WTC11 (cell line): ENCODE data around the gene LIMS3. TPM values are rescaled to one million over a fixed set of nuclear protein-coding genes. Genes with fewer than 3 reads are reported as not detected.
"Not testable (repeated sequence)": the region's sequence is repeated elsewhere in the genome, so short reads cannot be mapped to it uniquely, and the experiment has no call there.

ENCODE experiments used
- ATAC-seq: fragments of 200-7000 bp; cut with Tn5 transposase; 2 replicates; pipeline ENCODE4 v1.10.0; 2021; ENCODE audit warnings: mild to moderate bottlenecking, moderate library complexity
- CTCF ChIA-PET: fragments of 300-600 bp; sonication (Branson Sonifier 250); formaldehyde crosslinking; loops from one replicate; lab custom pipeline; 2021; ENCODE audit warnings: antibody characterized with exemption; lab: Charles Lee
- POLR2A ChIA-PET: fragments of 350-600 bp; sonication (Branson Sonifier 250); formaldehyde crosslinking; loops from one replicate; lab custom pipeline; 2021; ENCODE audit warnings: antibody characterized with exemption; lab: Charles Lee
- DNase-seq: peaks from one replicate; pipeline ENCODE4 v3.0.0; 2021; ENCODE audit warnings: low spot score
- H3K27ac Mint-ChIP-seq: 2 replicates; pipeline ENCODE4 v1.8.0; 2021; ENCODE audit warnings: mixed read lengths
- H3K27me3 Mint-ChIP-seq: 2 replicates; pipeline ENCODE4 v1.8.0; 2021; ENCODE audit warnings: low read depth, mild to moderate bottlenecking, moderate library complexity, mixed read lengths
- H3K36me3 Mint-ChIP-seq: 2 replicates; pipeline ENCODE4 v1.8.0; 2021; ENCODE audit warnings: mixed read lengths
- H3K4me1 Mint-ChIP-seq: 2 replicates; pipeline ENCODE4 v1.8.0; 2022; ENCODE audit warnings: mixed read lengths
- H3K4me3 Mint-ChIP-seq: 2 replicates; pipeline ENCODE4 v1.8.0; 2021; ENCODE audit warnings: mild to moderate bottlenecking, moderate library complexity, mixed read lengths
- H3K9me3 Mint-ChIP-seq: 2 replicates; pipeline ENCODE4 v1.8.0; 2021; ENCODE audit warnings: mixed read lengths
- total RNA-seq: library from RNA; stranded (reverse); gene quantifications from 3 replicates; pipeline ENCODE4 v1.2.3, GENCODE V29; 2021

The LIMS3 gene
- total RNA-seq, 1 experiment from 2014 or later: 4.6 TPM

DNA sequence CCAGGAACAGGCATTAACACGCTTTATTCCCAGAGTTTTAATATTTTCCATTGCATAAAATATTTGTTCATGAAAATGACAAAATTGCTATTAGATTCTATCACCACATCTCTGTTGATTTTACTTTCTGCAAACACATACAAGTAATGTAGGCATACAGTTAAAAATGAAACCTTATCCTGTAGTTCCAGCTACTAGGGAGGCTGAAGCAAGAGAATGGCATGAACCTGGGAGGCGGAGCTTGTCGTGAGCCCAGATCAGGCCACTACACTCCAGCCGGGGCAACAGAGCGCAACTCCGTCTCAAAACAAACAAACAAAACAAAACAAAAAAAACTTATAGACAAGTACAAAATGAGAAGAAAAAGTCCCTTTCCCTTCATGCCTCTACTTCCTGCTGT is 38.0 kb downstream of the LIMS3 start:
- H3K4me1 Mint-ChIP-seq, H3K27me3 Mint-ChIP-seq, H3K4me3 Mint-ChIP-seq, H3K36me3 Mint-ChIP-seq, H3K9me3 Mint-ChIP-seq, POLR2A ChIA-PET, DNase-seq, H3K27ac Mint-ChIP-seq, CTCF ChIA-PET: not testable (repeated sequence)
- peak; percentile 67 for ATAC-seq

DNA sequence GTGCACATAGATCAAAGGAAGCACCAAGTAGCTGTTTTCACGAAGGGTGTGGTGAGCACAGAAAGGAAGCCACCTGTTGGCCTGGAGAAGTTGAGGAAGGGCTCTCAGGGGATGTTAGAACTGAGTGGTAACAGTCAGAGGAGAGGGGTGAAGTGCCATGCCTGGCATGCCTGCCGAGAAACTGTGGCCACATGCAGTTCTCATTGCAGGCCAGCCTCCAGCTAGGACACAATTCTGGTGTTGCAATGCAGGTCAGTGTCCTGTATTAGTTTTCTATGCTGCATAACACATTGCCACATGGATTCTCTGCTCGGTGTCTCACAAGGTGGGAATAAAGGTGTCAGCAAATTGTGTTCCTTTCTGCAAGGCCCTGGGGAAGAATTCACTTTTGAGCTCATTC is 46.9 kb downstream of the LIMS3 start:
- DNase-seq, POLR2A ChIA-PET, H3K27ac Mint-ChIP-seq, ATAC-seq, H3K27me3 Mint-ChIP-seq, H3K4me1 Mint-ChIP-seq, CTCF ChIA-PET, H3K4me3 Mint-ChIP-seq, H3K36me3 Mint-ChIP-seq, H3K9me3 Mint-ChIP-seq: not testable (repeated sequence)

DNA sequence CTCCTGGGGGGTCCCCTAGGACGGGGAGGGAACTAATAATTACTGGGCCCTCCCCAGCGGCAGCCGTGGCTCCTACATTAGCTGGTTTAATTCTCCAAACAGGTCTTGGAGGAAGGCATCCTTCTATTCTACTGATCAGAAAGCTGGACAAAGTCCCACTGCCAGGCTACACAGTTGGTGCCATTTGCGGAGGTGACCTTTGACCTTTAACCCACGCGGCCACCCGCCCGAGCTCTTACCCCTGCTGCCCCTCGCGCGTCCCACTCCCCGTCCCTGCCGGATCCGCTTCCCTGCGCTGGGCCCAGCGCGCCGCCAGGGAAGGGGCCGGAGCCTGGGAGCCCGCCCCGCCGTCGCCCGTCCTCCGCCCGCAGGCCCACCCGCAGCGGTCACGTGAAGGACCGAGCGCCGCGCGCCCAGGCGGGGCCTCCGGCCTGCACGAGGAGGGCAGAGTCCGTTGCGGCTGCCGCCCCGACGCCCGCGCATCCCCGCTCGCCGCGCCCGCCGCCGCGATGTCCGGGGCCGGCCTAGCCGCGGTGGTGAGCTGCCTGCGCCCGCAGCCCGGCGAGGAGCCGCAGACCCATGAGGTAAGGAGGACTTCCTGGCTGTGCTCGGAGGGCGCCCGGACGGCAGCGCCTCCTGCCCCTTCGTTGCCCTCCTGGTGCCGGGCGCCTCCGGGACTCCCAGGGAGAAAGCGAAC is 48.9 kb downstream of the LIMS3 start:
- peak; percentile 83 for ATAC-seq
- CTCF ChIA-PET, POLR2A ChIA-PET, H3K27me3 Mint-ChIP-seq, H3K36me3 Mint-ChIP-seq, H3K4me1 Mint-ChIP-seq, DNase-seq, H3K27ac Mint-ChIP-seq, H3K4me3 Mint-ChIP-seq, H3K9me3 Mint-ChIP-seq: not testable (repeated sequence)

DNA sequence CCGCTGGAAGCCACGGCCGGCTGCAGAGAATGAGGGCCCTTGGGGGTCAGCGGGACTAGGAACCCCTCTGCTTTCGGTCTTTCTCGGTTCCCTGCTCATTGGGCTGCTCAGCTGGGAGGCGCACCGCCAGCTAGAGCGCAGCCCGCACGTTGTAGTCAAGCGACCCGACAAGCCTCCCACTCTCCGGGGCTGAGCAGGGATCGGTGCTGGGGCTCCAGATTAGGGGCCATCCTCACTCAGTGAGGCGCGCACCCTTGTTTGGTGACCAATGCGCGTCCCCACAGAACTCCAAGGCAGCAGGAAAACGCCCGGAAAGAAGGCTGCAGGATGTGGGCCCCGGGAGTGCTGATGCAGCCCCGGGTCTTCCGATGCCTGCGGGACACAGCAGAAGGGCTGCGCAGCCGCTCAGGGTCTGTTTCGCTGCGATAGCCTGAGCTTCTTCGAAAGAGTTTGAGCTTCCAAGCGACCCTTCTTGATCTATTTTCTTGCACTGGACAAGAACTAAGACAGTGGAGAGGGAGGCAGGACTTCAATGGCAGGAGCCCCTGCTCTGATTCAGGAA is 49.6 kb downstream of the LIMS3 start:
- CTCF ChIA-PET, H3K36me3 Mint-ChIP-seq, H3K27me3 Mint-ChIP-seq, H3K4me1 Mint-ChIP-seq, H3K4me3 Mint-ChIP-seq, DNase-seq, POLR2A ChIA-PET, H3K9me3 Mint-ChIP-seq, H3K27ac Mint-ChIP-seq: not testable (repeated sequence)
- ATAC-seq: peak; percentile 76

DNA sequence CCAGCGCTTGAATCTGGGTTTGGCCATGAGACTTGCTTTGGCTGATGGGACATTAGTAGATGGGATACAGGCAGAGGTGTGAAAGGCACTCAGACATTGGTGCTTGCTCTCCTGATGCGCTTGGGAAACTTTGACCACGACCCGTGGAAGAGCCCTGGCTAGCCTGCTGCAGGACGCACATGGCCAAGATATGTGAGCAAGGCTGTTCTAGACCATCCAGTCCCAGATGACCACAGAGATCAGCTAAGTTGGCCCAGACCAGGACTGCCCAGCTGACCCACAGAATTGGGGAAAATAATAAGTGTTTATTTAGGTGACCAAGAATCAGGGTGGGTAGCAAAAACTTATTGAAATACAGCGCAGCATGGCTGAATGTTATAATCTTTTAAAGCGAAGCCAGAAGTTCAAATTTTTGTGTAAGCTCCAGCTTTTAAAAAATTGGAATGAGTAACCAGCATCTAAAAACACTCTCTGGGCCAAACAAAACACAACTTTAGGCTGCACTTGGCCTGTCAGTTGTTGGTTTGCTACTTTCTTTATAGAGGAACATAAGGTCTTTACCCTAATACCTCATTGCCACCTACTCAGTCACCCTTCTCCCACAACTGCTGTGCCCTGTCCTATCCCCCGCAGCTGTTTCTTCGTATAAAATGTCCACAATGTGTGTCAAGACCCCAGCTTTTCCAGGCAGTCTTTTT is 51.8 kb downstream of the LIMS3 start:
- DNase-seq, H3K36me3 Mint-ChIP-seq, H3K4me3 Mint-ChIP-seq, H3K9me3 Mint-ChIP-seq, CTCF ChIA-PET, H3K4me1 Mint-ChIP-seq, ATAC-seq, POLR2A ChIA-PET, H3K27ac Mint-ChIP-seq, H3K27me3 Mint-ChIP-seq: not testable (repeated sequence)

DNA sequence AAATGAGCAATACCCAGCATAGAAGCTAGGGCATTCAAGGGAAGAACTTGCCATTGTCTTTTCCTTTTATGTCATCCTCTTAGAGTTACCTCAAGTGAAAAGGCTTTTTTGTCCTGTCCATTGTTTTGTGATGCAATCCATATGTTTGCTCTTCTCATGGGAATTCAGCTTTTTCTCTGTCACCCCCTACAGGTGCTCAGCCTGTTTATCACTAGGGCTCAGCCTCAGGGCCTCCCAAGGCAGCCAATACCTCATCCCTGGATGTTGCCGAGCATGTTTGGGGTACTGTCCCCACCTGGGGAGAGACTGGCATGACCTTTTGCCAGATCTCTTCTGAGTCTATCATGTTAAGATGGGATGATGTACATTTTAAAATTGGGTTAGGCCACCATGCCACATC is 65.5 kb downstream of the LIMS3 start:
- H3K4me1 Mint-ChIP-seq, H3K9me3 Mint-ChIP-seq, H3K4me3 Mint-ChIP-seq, H3K27me3 Mint-ChIP-seq, DNase-seq, H3K36me3 Mint-ChIP-seq, CTCF ChIA-PET, H3K27ac Mint-ChIP-seq, POLR2A ChIA-PET: not testable (repeated sequence)
- peak; percentile 82 for ATAC-seq

DNA sequence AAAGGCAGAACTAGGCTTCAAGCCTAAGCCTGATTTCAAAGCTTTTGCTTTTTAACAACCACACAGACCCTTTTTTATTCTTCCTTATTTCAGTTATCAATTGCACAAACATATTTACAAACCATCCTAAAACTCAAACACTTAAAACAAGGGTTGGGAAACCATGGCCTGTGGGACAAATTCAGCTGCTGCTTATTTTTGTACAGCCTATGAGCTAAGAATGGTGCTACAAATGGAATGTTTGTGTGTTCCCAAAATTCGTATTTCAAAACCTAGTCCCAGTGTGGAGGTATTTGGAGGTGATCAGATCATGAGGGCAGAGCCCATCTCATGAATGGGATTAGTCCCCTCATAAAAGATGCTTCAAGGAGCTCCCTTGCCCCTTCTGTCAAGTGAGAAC is 67.0 kb downstream of the LIMS3 start:
- H3K27me3 Mint-ChIP-seq, H3K4me1 Mint-ChIP-seq, CTCF ChIA-PET, H3K4me3 Mint-ChIP-seq, H3K27ac Mint-ChIP-seq, H3K9me3 Mint-ChIP-seq, DNase-seq, POLR2A ChIA-PET, ATAC-seq, H3K36me3 Mint-ChIP-seq: not testable (repeated sequence)

DNA sequence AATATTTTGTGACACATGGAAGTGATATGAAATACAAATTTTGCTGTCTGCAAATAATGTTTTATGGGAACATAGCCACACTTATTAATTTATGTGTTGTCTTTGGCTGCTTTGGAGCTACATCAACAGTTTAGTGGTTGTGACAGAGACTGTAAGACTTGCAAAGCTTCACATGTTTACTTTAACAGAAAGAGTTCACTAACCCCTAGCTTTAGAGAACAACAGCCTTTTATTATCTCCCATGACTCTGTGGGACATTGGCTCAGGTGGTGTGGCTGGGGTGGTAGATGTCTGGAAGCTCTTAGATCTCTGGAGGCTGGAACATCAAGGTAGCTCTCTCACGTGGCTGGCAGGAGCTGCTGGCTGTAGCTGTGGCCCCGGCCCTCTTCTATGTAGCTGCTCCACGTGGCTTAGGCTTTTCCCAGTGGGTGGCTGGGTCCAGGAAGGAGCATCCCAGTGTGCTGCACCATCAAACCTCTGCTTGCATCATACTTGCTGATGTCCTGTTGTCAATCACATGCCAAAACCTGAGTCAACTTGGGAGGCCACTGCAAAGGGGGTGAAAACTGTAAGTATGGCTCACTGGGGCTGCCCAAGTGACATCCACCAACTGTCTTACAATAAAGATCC is 67.7 kb downstream of the LIMS3 start:
- ATAC-seq, POLR2A ChIA-PET, DNase-seq, H3K4me3 Mint-ChIP-seq, H3K4me1 Mint-ChIP-seq, H3K36me3 Mint-ChIP-seq, H3K27me3 Mint-ChIP-seq, H3K9me3 Mint-ChIP-seq, CTCF ChIA-PET, H3K27ac Mint-ChIP-seq: not testable (repeated sequence)

DNA sequence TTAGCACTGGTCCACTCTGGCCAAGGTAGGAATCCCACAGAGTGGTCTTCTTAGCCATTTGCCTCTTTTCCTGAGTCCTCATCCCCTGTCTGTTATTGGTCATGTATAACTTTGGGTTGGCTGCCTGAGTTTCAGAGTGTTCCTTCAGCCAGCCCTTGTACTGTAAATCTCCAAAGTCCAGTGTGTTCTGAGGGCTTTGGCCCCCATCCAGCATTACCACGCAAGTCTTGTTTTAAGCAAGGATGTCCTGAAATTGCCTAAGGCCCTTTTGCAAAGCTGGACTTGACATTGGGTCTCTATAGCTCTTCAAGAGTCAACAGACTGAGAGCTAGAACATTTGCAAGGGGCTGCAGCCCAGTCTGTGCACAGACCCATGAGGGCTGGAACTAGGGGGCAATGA is 68.4 kb downstream of the LIMS3 start:
- POLR2A ChIA-PET, H3K27me3 Mint-ChIP-seq, CTCF ChIA-PET, ATAC-seq, H3K4me1 Mint-ChIP-seq, H3K36me3 Mint-ChIP-seq, DNase-seq, H3K27ac Mint-ChIP-seq, H3K4me3 Mint-ChIP-seq, H3K9me3 Mint-ChIP-seq: not testable (repeated sequence)

DNA sequence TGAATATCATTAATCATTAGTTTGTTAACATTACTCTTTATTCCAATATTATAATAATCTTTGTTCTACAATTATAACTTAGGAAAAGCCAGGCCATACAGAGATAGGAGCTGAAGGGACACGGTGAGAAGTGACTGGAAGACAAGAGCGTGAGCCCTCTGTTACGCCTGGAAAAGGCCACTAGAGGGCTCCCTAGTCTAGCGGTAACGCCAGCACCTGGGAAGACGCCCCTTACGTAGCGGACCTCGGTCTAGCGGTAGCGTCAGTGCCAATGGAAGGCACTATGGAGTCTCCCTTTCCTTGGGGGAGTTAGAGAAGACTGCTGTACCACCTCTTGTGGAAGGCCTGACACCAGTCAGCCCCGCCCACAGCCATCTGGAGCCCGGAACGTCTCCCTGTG is 71.4 kb downstream of the LIMS3 start:
- POLR2A ChIA-PET, H3K27ac Mint-ChIP-seq, H3K4me3 Mint-ChIP-seq, H3K36me3 Mint-ChIP-seq, H3K9me3 Mint-ChIP-seq, DNase-seq, H3K4me1 Mint-ChIP-seq, H3K27me3 Mint-ChIP-seq, CTCF ChIA-PET: not testable (repeated sequence)
- peak; percentile 99 for ATAC-seq

DNA sequence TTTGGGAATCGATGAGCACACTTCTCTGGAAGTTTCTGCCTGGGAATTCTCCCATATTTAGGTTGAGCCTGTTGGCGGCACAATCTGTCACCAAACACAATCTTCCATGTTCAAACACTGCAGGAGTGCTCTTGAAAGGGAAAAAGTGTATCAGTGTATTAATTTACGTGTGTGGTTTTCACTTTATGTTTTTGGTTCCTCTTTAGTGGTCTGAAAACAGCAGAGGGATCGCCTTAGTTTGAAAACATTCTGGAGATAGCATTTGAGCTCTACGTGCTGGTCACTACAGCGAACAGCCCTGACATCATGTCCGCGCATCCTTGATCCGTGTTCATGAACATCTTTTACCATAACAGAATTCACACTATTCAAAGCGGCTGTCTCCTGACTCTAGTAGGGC is 73.2 kb downstream of the LIMS3 start:
- POLR2A ChIA-PET, H3K9me3 Mint-ChIP-seq, H3K27me3 Mint-ChIP-seq, H3K27ac Mint-ChIP-seq, CTCF ChIA-PET, H3K36me3 Mint-ChIP-seq, H3K4me3 Mint-ChIP-seq, ATAC-seq, DNase-seq, H3K4me1 Mint-ChIP-seq: not testable (repeated sequence)
